H1 (cell line): ENCODE data around the gene DDX4. TPM values are rescaled to one million over a fixed set of nuclear protein-coding genes. Genes with fewer than 3 reads are reported as not detected.

Source experiments
- CTCF ChIA-PET: fragments of 300-600 bp; sonication (Branson Sonifier 250); formaldehyde crosslinking; loops from one replicate; lab custom pipeline; 2021; ENCODE audit not compliant: partially characterized antibody; lab: Charles Lee
- POLR2A ChIA-PET: fragments of 300-600 bp; sonication (Branson Sonifier 250); formaldehyde crosslinking; loops from one replicate; lab custom pipeline; 2021; ENCODE audit warnings: inconsistent platforms; ENCODE audit not compliant: partially characterized antibody; lab: Charles Lee
- DNase-seq, 2 experiments: peaks; one replicate each; pipeline versions ENCODE4 v3.0.0 to v3.0.0-alpha.2; 2010 to 2022; ENCODE audit warnings: low spot score in 2 of 2, low read depth in 1 of 2, mixed read lengths in 1 of 2
- FAIRE-seq: peaks from 2 replicates; lab custom pipeline; 2011; peaks lifted over from hg19 to GRCh38; lab: Jason Lieb, UNC
- H2AFZ ChIP-seq: 2 replicates; pipeline ENCODE4 v1.8.1; 2012; ENCODE audit warnings: low read length, inconsistent platforms
- H2AK5ac ChIP-seq: 2 replicates; pipeline ENCODE4 v1.6.1; 2013; ENCODE audit warnings: low read depth, low read length
- H2BK120ac ChIP-seq: replicated peaks from 2 replicates; pipeline ENCODE3; 2013; ENCODE audit warnings: low read depth, low read length, inconsistent platforms
- H2BK12ac ChIP-seq: 2 replicates; pipeline ENCODE4 v1.6.1; 2013; ENCODE audit warnings: low read depth, low read length
- H2BK15ac ChIP-seq: 2 replicates; pipeline ENCODE4 v1.6.1; 2013; ENCODE audit warnings: low read length
- H2BK20ac ChIP-seq: 2 replicates; pipeline ENCODE4 v1.6.1; 2013; ENCODE audit warnings: low read length
- H2BK5ac ChIP-seq: 2 replicates; pipeline ENCODE4 v1.6.1; 2013; ENCODE audit warnings: low read depth, low read length
- H3K14ac ChIP-seq: 2 replicates; pipeline ENCODE4 v1.6.1; 2013; ENCODE audit warnings: inconsistent platforms; ENCODE audit not compliant: insufficient read length
- H3K18ac ChIP-seq: 2 replicates; pipeline ENCODE4 v1.6.1; 2013; ENCODE audit warnings: low read length; ENCODE audit errors: extremely low read depth
- H3K23ac ChIP-seq: 2 replicates; pipeline ENCODE4 v1.6.1; 2013; ENCODE audit warnings: inconsistent platforms; ENCODE audit not compliant: insufficient read length
- H3K23me2 ChIP-seq: 2 replicates; pipeline ENCODE4 v1.6.1; 2013; ENCODE audit warnings: low read depth, low read length
- H3K27ac ChIP-seq: 2 replicates; pipeline ENCODE4 v1.6.1; 2011; ENCODE audit warnings: low read depth, low read length, inconsistent platforms
- H3K27me3 ChIP-seq, 4 experiments: replicated peaks in 1 of 4; 1 replicate in 1 of 4; 2 replicates in 3 of 4; pipeline versions ENCODE4 v1.6.1 to v1.8.1; 2011 to 2013; ENCODE audit warnings: low read length in 3 of 4, mild to moderate bottlenecking in 3 of 4, inconsistent platforms in 2 of 4, mixed read lengths in 2 of 4, moderate library complexity in 1 of 4; ENCODE audit not compliant: control insufficient read depth in 3 of 4, insufficient read depth in 3 of 4; ENCODE audit errors: extremely low read depth in 1 of 4
- H3K36me3 ChIP-seq, 4 experiments: 2 replicates each; pipeline versions ENCODE4 v1.6.1 to v1.8.1; 2011 to 2013; ENCODE audit warnings: mild to moderate bottlenecking in 4 of 4, low read length in 3 of 4, moderate library complexity in 2 of 4, control low read depth in 1 of 4, inconsistent platforms in 1 of 4; ENCODE audit not compliant: insufficient read depth in 4 of 4, control insufficient read depth in 2 of 4
- H3K4ac ChIP-seq: replicated peaks from 2 replicates; pipeline ENCODE3; 2013; ENCODE audit warnings: low read length, low read depth, mixed read lengths, inconsistent platforms; ENCODE audit not compliant: insufficient read length
- H3K4me1 ChIP-seq, 4 experiments: replicated peaks in 1 of 4; 1 replicate in 1 of 4; 2 replicates in 3 of 4; pipeline versions ENCODE4 v1.6.1 to v1.8.1; 2011 to 2013; ENCODE audit warnings: low read length in 3 of 4, inconsistent platforms in 2 of 4, mixed read lengths in 1 of 4; ENCODE audit not compliant: insufficient read depth in 4 of 4, control insufficient read depth in 3 of 4
- H3K4me2 ChIP-seq, 2 experiments: 2 replicates each; pipeline versions ENCODE4 v1.6.1 to v1.8.1; 2011 to 2013; ENCODE audit warnings: low read depth in 2 of 2, low read length in 2 of 2, control low read depth in 1 of 2, inconsistent platforms in 1 of 2, mild to moderate bottlenecking in 1 of 2; ENCODE audit not compliant: insufficient read depth in 1 of 2
- H3K4me3 ChIP-seq, 4 experiments: fragments of 200-600, 300-600 bp in 1 of 4; sonication (generic), shearing (Covaris generic), sonication (Bioruptor Twin) in 1 of 4; 2 replicates each; pipeline versions ENCODE4 v1.5.1 to v1.8.1; 2011 to 2016; ENCODE audit warnings: low read length in 4 of 4, low read depth in 3 of 4, control low read depth in 2 of 4, inconsistent platforms in 2 of 4, mild to moderate bottlenecking in 2 of 4, mixed read lengths in 1 of 4, moderate library complexity in 1 of 4; ENCODE audit not compliant: insufficient read depth in 2 of 4; ENCODE audit errors: extremely low read depth in 1 of 4
- H3K56ac ChIP-seq: replicated peaks from 2 replicates; pipeline ENCODE3; 2013; ENCODE audit warnings: low read depth, mild to moderate bottlenecking, mixed read lengths, low read length, inconsistent platforms; ENCODE audit not compliant: insufficient read length
- H3K79me1 ChIP-seq: 2 replicates; pipeline ENCODE4 v1.6.1; 2013; ENCODE audit warnings: low read depth, low read length, control low read depth
- H3K79me2 ChIP-seq, 2 experiments: 2 replicates each; pipeline versions ENCODE4 v1.6.1 to v1.8.1; 2012 to 2013; ENCODE audit warnings: low read length in 2 of 2, mild to moderate bottlenecking in 2 of 2, inconsistent platforms in 1 of 2; ENCODE audit not compliant: insufficient read depth in 2 of 2, control insufficient read depth in 1 of 2
- H3K9ac ChIP-seq, 4 experiments: replicated peaks in 1 of 4; 1 replicate in 1 of 4; 2 replicates in 3 of 4; pipeline versions ENCODE4 v1.6.1 to v1.8.1; 2011 to 2013; ENCODE audit warnings: low read depth in 3 of 4, low read length in 3 of 4, control low read depth in 2 of 4, mild to moderate bottlenecking in 2 of 4, moderate library complexity in 2 of 4, inconsistent platforms in 1 of 4; ENCODE audit errors: extremely low read depth in 1 of 4
- H3K9me3 ChIP-seq, 2 experiments: 2 replicates each; pipeline versions ENCODE4 v1.6.1 to v1.8.1; 2012 to 2013; ENCODE audit warnings: mild to moderate bottlenecking in 2 of 2, moderate library complexity in 2 of 2, control low read depth in 1 of 2, inconsistent platforms in 1 of 2, low read depth in 1 of 2, low read length in 1 of 2, mixed read lengths in 1 of 2; ENCODE audit not compliant: insufficient read depth in 2 of 2
- H4K20me1 ChIP-seq, 2 experiments: replicated peaks in 1 of 2; 2 replicates each; pipeline versions ENCODE3 to v1.8.1; 2011 to 2013; ENCODE audit warnings: inconsistent platforms in 2 of 2, low read length in 2 of 2, mild to moderate bottlenecking in 1 of 2; ENCODE audit not compliant: insufficient read depth in 2 of 2, control insufficient read depth in 1 of 2
- H4K5ac ChIP-seq: 2 replicates; pipeline ENCODE4 v1.6.1; 2013; ENCODE audit warnings: low read length, low read depth, mixed read lengths, inconsistent platforms; ENCODE audit not compliant: insufficient read length
- H4K8ac ChIP-seq: 2 replicates; pipeline ENCODE4 v1.8.0; 2013; ENCODE audit warnings: mild to moderate bottlenecking, moderate library complexity, low read length, inconsistent platforms; ENCODE audit not compliant: insufficient read depth; ENCODE audit errors: extremely low read depth
- H4K91ac ChIP-seq: replicated peaks from 2 replicates; pipeline ENCODE3; 2013; ENCODE audit warnings: low read length, mixed read lengths, inconsistent platforms; ENCODE audit not compliant: insufficient read length
- FOSL1 ChIP-seq: IDR thresholded peaks from 2 replicates; pipeline ENCODE4 v1.6.1; 2011; ENCODE audit warnings: mild to moderate bottlenecking, low read depth, low read length, moderate library complexity; ENCODE audit not compliant: insufficient read depth
- KDM5A ChIP-seq: fragments of 200-600 bp; IDR thresholded peaks from 2 replicates; pipeline ENCODE4 v1.7.1; 2012; ENCODE audit warnings: mild to moderate bottlenecking, low read length, inconsistent platforms, mixed read lengths
- POU5F1 ChIP-seq: IDR thresholded peaks from 2 replicates; pipeline ENCODE4 v1.6.1; 2011; ENCODE audit warnings: low read depth, mild to moderate bottlenecking, low read length, moderate library complexity
- TCF12 ChIP-seq: IDR thresholded peaks from 2 replicates; pipeline ENCODE4 v1.6.1; 2011; ENCODE audit warnings: low read depth, mild to moderate bottlenecking, low read length
- WGBS, 2 experiments: shearing (Covaris generic) in 1 of 2; methylation state at CpG; one replicate each; pipeline versions ENCODE4 v1.1.6 to v1.1.7; 2013 to 2015; ENCODE audit warnings: low lambda C conversion rate in 2 of 2, mixed read lengths in 2 of 2, inconsistent platforms in 1 of 2, low coverage in 1 of 2, missing lambda C conversion rate in 1 of 2; ENCODE audit not compliant: insufficient replicate concordance in 2 of 2, insufficient coverage in 1 of 2, insufficient read length in 1 of 2; ENCODE audit errors: extremely low coverage in 1 of 2, missing lambda C conversion rate in 1 of 2; 5-methylcytosine and 5-hydroxymethylcytosine counted together
- polyA plus RNA-seq, 7 experiments: library from polyadenylated mRNA; depleted of rRNA in 3 of 7; stranded (reverse) in 5 of 7; unstranded in 2 of 7; fragments of >200 nt in 5 of 7; fragments of 200-250 nt in 2 of 7; gene quantifications; 1 replicate in 5 of 7; 2 replicates in 1 of 7; 4 replicates in 1 of 7; pipeline versions ENCODE4 v1.2.1 to v1.2.3, GENCODE V29; 2011 to 2013; ENCODE audit warnings: missing spikeins in 2 of 7, mixed read lengths in 2 of 7
- total RNA-seq: library from RNA; stranded (reverse); fragmentation: NEBNext Ultra II Directional; extraction: Animal tissue kit (Norgen Biotek cat#: 25700); gene quantifications from 2 replicates; pipeline ENCODE4 v1.2.1, GENCODE V29; 2021

The DDX4 gene
- total and polyA plus RNA-seq, 2 of the 8 experiments (the other 6 are each of a cell fraction or from before 2014, with no cell fraction given), result 0.15 TPM; not detected in 1

DNA sequence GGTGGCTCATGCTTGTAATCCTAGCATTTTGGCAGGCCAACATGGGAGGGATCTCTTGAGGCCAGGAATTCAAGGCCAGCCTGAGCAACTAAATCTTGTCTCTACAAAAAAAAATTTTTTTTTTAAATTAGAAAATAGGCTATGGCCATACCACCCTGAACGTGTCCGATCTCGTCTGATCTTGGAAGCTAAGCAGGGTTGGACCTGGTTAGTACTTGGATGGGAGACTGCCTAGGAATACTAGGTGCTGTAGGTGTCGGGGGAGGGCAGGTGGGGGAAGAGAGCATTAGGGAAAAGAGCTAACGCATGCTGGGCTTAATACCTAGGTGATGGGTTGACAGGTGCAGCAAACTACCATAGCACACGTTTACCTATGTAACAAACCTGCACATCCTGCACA lies 39.5 kb downstream of the DDX4 start:
- Histone ChIP-seq H3K9me3 (no peaks in the 10 kb centered on the region), H3K23me2 (no peaks in the 10 kb centered on the region), H3K4me1 (peaks cover 0 to 6% (median 1%) of the 10 kb centered on the region in 4 experiments; a peak in 4 of 7 replicates), H3K79me1 (no peaks in the 10 kb centered on the region), H4K20me1 (no peaks in the 10 kb centered on the region), H3K4ac (no peak overlapping the region), H2BK5ac (no peak overlapping the region), H4K5ac (no peak overlapping the region), H2BK120ac (no peak overlapping the region), H3K23ac (no peak overlapping the region), H3K4me2 (no peak overlapping the region), H3K56ac (no peak overlapping the region), H3K27me3 (no peaks in the 10 kb centered on the region), H2BK15ac (no peak overlapping the region), H4K91ac (no peak overlapping the region), H2AK5ac (no peak overlapping the region)
- CTCF ChIA-PET, result interaction anchor here (1.1 kb wide), 1 partner anchor 360 kb away, joined by 3 read pairs; no protein-coding TSS in a partner anchor
- no peak for DNase-seq
- TF ChIP-seq POU5F1 (0 out of 2 replicates have a peak, but pooled peaks have one; percentile 28), TCF12 (no peak), KDM5A (no peak), FOSL1 (no peak)
- TF ChIP-seq, all 59 proteins: peak for 1
- Histone ChIP-seq H2BK12ac (no peak overlapping the region), H3K4me3 (no peak overlapping the region), H3K9ac (no peak overlapping the region), H3K79me2 (no peaks in the 10 kb centered on the region), H3K18ac (no peak overlapping the region), H2BK20ac (no peak overlapping the region), H4K8ac (no peak overlapping the region), H3K27ac (no peak overlapping the region), H2AFZ (no peak overlapping the region), H3K14ac (no peak overlapping the region), H3K36me3 (no peaks in the 10 kb centered on the region)
- FAIRE-seq, result no peak
- WGBS, 2 experiments, result 86% methylated on average over 6 of the region's 6 CpGs; no CpG with 5 or more reads in 1 of the 2 experiments
- POLR2A ChIA-PET, result no interaction called here
